Activated CD8-positive, alpha-beta memory T cell treated with anti-CD3 and anti-CD28 coated beads, Interleukin-2, amount 50 U/mL, for 1 hour (primary cell): Measurements from ENCODE around the gene TRIM10.
"Not testable (repeated sequence)": the region's sequence is repeated elsewhere in the genome, so short reads cannot be mapped to it uniquely, and the experiment has no call there.

Experiments
- DNase-seq: peaks from one replicate; pipeline ENCODE4 v3.0.0-alpha.2; 2020; ENCODE audit errors: extremely low read depth

The TRIM10 gene

DNA sequence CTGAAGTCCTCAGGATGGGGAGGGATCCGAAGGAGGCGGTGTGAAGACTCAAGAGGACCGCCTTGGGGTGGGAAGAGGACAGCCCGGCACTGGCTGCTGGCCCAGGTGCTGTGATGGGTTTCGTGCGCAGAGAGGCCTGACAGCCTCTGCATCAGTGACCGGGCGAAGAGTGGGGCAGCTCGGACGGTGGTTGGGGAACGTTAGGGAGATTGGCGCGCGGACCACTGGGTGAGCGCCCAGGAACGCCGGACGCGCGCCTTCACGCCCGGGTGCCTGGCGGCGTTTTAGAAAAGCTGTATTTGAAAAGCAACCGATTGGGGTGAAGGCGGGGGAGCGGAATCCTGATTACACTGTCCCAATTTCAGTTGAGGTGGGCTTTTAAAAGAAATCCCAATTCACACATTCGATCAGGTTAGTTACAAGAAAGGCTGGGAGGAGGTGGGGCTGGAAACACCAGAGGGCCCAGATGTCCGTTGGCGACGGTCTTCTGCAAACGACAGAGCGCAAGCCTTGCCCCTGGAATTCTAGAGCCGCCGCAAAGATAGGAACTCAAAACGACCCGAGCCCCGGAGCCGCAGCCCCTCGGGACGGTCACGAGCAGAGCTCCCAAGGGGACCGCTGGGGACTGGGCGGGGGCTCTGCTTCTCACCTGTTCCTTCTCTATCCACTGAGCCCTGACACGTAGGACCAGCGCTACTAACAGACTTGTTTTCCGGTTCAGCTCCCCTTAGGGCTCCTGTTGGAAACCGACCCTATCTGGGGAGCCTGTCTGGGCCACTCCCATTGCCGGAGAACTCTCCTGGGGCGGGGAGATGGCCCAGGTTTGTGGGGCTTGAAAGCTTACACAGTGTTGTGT is 33.5 kb downstream of the TRIM10 start:
- no peak for DNase-seq

DNA sequence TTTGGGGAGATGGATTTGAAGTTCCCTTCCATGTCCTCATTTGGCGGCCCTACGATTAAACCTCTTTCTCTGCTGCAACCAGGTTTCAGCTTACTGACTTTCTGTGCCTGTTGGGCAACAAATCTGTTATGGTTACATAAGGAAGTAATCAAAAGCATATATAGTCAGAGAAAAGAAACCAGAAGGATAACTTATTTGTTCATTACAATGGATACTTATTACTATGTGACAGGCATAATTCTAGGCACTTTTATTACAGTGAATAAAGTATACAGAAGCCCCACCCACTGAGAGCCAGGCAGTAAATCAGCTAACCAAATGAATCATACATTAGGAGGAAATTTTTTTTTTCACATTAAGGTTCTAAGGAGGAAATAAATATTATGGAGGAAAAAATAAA is 38.5 kb downstream of the TRIM10 start:
- DNase-seq, result no peak

DNA sequence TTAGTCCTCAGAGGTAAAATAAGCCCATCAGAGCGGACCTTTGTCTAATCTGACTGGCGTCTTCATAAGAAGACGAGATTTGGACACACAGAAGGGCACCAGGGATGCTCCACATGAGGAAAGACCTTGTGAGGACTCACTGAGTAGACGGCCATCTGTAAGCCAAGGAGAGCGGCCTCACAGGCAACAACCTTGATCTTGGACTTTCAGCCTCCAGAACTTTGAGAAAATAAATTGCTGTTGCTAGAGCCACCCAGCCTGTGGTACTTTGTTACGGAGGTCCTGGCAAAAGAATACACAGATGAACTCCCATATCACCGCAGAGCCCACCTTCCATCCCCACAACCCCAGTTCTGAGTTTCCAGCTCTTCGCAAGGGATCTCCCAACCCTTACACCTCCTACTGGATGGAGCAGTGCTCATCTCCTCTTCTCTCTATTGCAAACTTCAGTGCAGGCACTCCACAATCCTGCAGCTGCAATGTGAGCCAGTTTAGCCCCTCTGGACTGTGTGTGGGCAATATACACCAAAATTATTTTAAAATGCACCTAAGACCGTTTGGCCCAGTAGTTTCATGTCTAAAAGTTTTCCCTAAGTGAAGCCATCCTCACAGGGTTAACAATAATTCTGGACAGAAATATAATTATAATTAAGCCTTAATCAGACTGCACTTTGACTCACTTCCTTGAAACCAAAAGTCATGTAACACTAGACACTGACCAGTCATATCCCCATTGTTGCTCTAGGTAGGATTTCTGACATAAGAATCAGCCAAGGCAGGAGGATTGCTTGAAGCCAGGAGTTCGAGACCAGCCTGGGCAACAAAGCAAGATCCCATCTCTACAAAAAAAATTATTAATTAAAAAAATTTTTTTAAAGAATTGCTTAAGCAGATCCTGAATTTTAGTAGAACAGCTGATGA is 39.3 kb downstream of the TRIM10 start:
- no peak for DNase-seq

DNA sequence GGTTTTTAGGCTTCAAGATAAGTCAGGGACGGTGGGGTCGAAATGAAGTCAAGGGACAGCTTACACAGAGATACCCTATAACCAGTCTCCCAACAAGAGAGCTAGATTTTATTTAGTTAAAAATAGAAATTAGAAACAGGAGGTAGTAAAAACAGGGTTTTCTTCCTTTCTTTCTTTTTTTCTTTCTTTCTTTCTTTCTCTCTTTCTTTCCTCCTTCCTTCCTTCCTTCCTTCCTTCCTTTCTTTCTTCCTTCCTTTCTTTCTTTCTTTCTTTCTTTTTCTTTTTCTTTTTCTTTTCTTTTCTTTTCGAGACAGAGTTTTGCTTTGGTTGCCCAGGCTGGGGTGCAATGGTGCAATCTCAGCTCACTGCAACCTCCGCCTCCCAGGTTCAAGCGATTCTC is 42.3 kb downstream of the TRIM10 start:
- not testable (repeated sequence) for DNase-seq

DNA sequence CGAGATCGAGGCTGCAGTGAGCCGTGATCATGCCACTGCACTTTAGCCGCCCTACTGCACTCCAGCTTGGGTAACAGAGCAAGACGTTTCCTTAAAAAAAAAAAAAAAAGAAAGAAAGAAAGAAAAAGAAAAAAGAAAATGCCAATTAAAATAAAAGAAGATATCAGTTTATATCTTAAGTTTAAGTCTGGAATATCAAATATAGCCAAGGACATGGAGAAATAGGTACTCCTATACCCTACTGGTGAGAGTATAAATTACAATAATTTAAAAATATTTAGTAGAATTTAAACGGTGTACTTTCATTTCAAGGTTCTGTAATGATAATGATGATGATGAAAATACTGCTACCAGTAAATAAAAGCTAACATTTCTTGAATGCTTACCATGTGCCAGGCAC is 44.3 kb downstream of the TRIM10 start:
- no peak for DNase-seq

DNA sequence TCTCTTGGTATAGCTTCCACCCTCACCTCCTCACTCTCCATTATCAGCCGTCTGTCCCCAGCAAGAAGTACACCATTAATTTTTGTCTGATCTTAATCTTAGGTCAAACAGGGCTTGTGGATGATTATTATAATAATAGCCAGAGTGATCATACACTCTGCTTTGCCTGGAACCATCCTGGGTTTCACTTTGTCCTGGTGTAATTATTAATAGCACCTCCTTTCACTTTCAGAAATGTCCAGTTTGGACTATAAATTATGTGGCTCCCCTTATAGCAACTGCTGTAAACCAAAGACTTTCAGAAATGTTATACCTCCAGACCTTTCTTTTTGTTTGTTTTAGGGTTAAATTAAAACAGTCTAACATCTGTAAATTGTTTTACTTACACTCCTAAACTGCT is 47.2 kb downstream of the TRIM10 start:
- DNase-seq, result no peak

DNA sequence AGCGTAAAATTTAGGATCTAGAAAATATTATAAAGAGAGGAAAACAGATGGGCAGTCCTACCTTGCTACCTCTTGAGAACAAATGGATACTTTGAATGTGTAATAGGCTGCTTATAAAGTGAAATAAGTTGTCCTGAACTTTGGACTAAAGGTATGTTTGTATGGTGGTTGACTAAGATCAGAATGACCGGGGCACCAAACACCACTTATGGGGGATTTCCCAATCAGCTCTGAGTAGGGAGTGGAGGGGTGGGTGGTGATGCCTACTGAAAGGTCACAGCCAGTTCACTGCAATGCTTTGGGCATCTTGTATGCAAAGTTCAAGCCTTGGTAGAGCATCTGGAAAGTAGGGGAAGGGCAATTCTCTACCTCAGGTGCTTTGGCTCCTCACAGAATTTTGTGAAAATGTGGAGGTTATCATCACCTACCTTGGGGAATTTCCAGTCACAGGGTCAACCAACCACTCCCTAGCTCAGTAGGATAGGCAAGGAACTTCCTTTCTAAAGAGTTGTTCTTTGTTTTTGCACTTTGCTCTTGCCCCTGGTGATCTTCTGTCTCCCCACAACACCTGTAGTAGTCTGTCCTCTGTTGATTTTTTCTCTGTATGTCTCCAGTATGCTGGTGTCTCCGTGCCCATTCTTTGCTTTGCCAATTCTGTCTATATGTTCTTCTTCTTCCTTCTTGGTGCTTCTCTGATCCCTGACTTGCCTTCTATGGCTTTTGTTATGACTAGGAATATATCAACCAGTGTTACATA is 47.8 kb downstream of the TRIM10 start, which contains the start of gene TRIM31:
Gene TRIM31, minus strand, starts transcription at position 88 of the 757 bp plus-strand sequence. CDS start 285 bp downstream, outside the sequence.
- DNase-seq, result no peak

DNA sequence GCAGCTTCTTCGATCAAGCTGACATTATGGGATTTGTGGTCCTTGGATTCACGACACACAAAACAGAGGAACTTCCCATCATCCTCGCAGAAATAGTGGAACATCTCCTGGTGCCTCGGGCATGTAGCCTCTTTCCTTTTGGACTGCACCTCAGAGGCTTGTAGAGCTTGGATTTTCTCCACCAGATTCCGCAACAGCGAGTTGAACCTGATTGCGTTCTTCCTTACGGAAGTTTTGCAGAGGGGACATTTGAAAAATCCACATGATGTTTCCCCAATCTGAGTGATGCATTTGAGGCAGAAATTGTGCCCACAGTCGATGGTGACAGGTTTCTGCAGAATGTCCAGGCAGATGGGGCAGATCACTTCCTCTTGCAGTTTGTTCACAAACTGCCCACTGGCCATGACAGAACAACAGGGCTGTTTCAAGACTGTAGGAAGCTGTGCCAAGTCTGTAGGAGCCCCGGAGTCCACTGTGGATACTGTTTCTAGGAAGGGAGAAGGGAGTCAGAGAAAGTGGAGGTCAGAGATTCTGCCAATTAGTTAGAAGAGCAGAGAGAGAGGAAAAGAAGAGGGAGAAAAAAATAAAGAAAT is 48.5 kb downstream of the TRIM10 start:
- DNase-seq, result no peak

DNA sequence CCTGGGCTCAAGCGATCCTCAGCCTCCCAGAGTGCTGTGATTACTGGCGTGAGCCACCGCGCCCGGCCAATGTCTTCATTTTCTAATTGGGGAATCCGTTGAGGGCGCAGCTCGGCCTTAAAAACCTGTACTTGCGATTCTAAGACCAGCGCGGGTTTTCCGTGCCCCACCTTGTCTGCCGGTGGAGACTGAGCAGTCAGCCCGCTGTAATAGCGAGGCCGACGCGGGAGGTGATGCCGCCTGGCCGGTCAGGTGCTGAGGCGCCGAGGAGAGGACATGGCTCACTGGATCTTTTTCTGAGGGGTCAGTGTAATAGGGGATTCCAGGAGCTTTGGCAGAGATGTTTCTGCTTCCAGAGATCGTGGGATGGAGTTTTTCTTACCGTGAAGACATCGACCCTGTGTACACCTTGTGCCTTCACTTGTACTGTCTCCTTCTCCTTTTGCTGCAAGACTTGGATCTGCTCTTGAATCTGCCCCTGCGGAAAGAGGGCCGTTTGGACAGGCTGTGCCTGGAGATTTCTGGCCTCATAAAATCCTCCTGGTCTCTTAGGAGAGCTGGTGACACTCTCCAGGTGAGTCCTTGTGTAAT is 49.6 kb downstream of the TRIM10 start:
- no peak for DNase-seq

DNA sequence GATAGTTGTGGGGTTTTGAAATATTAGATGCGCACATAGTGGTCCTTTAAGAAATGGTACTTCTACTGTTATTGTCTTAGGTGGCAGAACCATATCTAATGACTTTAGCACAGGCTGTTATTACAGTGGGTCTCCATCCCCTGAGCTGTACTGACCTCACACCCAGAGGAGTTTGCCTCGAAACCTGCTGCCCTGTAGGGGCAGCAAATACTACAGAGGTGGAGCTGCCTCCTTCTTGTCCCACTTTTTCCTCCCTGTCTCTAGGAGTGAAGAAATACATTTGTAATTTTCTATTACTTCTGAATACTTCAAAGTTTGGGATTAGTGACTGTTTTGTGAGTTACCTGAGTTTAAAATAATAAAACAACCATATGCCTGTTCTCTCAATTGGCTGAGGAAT is 56.4 kb downstream of the TRIM10 start:
- DNase-seq, result no peak

DNA sequence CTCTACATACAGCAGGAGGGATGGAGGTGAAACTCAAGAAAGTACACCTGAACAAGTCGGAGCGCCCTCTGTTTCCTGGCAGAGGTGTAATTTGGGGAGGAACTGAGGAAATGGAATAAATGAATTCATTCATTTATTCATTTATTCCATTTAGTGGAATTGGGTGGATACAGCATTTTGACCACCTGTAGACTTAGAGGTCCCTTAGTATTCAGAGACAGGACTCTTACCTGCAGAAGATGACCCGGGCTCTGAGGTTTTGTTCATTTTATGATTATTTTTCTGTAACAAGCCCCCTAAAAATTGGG is 57.2 kb downstream of the TRIM10 start:
- no peak for DNase-seq

DNA sequence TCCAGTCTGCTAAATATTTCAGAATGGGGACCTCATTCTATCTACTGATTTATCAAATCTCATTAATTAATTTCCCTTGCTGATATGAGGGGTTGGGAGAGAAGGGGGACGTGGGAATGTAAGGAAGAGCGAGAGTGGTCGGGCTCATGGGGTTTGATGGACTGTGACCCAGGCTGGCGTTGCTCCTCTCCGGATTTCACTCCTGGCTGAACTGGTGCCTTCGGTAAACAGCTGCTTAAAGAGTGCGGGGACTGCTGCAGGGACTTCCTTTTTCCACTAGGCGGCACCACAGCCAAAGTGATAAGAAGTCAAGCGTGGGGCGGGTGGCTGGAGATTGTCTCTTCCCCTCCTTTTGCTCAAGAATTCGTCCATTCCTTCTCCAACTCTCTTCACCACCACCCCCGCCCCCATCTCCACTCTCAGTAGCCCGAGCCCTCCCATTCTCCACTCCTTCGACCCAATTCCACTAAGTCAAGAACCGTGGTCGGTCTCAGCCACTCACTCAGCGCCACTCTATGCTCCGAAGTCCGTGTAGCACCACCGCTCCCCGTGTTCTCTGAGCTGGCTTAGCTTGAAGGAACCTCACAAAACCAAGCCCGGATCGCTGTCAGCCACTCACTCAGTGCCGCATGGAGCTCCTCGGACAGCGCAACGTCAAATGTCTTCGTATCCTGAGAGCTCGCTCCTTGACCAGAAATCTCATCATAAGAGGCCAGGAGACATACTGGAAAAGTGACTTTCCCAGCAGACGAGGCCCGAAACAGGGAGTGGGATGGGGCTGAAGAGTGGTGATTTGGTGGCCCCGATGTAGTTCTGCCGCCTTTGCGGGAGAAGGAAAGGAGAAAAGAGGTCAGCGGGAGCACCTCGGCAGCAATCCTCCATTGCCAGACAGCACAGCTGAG is 57.8 kb downstream of the TRIM10 start:
- DNase-seq, result peak; percentile 55

DNA sequence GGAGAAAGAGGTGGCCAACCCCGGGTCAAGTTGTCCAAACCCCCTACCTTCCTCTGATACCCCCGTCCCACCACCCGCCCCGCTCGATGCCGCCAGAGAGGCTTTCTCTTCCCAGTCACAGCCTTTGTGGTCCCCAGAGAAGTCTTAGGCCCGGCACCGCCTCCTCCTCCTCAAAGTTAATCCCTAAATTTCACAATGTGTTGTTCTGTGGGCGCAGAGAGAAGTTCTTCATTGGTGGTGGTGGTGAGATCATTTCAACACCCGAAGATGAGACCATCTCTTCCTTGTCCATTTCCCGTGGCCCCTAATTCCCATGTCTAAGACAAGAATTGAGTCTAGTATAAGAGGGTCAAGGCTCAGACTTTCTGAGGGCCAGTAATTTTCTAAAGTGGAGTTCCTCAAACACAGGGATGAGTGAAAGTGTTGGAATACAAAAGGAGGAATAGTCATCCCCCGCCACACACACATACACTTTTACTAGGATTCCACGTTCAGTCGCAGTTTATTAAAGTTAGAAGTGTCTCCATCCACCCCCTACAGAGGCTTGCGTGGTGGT is 58.5 kb downstream of the TRIM10 start:
- DNase-seq, result no peak
